Measurements from ENCODE around the gene LPIN1. TPM values are rescaled to one million over a fixed set of nuclear protein-coding genes. Genes with fewer than 3 reads are reported as not detected.

Gene LPIN1
- total and polyA plus RNA-seq, 2 of the 13 experiments (the other 11 are each of a cell fraction or from before 2014, with no cell fraction given) = 9.7 to 19.4 TPM

DNA sequence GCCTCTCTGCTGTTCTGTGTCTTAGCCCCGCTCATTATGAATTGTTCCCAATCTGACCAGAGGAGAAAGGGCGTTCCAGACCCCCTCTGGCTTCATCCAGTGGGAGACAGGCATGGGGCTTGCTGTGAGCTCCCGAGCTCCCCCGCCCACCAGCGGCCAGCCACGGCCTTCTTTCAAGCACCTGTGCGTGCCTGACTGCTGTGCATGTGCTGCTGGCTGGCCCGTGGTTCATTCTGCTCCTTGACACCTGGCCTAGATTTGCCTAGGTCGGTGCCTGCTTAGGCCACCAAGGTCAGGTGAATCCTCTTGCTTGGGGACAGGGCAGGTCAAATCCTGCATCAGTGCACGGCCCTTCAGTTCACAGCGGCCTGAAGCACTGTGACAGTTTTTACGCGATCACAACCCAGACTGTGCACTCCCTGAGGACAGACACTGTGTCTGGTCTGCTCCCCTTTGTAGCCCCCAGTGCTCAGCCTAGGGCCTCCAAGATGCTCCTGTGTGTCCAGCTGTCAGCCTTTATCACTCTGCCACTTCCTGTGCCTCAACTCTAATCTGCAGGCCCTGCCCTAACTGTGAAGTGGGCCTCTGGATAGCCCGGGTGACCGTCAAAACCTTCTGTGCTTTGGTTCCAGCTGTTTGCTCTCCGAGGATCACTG lies 3.6 kb upstream of the LPIN1 start (continued):
- TF ChIP-seq ZNF569 (CRISPR knock-in tag; IDR thresholded peaks at IDR 0.05; ENCODE audit: borderline replicate concordance) = no peak
- no peak for TF ChIP-seq PHF20 (CRISPR knock-in tag; IDR thresholded peaks at IDR 0.05)
- TF ChIP-seq SNAPC4 (CRISPR knock-in tag; IDR thresholded peaks at IDR 0.05) = no peak
- TF ChIP-seq MIXL1 (CRISPR knock-in tag; IDR thresholded peaks at IDR 0.05) = no peak
- TF ChIP-seq IRX3 (CRISPR knock-in tag; IDR thresholded peaks at IDR 0.05; ENCODE audit: borderline replicate concordance, low read depth) = 0 out of 2 replicates have a peak, but pooled peaks have one; percentile 53
- TF ChIP-seq ZNF329 (CRISPR knock-in tag; IDR thresholded peaks at IDR 0.05; ENCODE audit: low read depth) = no peak
- TF ChIP-seq CHD2 (IDR thresholded peaks at IDR 0.05; ENCODE audit: low read depth, low read length) = no peak
- no peak for TF ChIP-seq PLRG1 (conservative IDR thresholded peaks at IDR 0.05)
- TF ChIP-seq, protein P1, sequence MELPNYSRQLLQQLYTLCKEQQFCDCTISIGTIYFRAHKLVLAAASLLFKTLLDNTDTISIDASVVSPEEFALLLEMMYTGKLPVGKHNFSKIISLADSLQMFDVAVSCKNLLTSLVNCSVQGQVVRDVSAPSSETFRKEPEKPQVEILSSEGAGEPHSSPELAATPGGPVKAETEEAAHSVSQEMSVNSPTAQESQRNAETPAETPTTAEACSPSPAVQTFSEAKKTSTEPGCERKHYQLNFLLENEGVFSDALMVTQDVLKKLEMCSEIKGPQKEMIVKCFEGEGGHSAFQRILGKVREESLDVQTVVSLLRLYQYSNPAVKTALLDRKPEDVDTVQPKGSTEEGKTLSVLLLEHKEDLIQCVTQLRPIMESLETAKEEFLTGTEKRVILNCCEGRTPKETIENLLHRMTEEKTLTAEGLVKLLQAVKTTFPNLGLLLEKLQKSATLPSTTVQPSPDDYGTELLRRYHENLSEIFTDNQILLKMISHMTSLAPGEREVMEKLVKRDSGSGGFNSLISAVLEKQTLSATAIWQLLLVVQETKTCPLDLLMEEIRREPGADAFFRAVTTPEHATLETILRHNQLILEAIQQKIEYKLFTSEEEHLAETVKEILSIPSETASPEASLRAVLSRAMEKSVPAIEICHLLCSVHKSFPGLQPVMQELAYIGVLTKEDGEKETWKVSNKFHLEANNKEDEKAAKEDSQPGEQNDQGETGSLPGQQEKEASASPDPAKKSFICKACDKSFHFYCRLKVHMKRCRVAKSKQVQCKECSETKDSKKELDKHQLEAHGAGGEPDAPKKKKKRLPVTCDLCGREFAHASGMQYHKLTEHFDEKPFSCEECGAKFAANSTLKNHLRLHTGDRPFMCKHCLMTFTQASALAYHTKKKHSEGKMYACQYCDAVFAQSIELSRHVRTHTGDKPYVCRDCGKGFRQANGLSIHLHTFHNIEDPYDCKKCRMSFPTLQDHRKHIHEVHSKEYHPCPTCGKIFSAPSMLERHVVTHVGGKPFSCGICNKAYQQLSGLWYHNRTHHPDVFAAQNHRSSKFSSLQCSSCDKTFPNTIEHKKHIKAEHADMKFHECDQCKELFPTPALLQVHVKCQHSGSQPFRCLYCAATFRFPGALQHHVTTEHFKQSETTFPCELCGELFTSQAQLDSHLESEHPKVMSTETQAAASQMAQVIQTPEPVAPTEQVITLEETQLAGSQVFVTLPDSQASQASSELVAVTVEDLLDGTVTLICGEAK (IDR thresholded peaks at IDR 0.05) = no peak
- TF ChIP-seq, protein P1 (CRISPR knock-in tag; IDR thresholded peaks at IDR 0.05) = peak; percentile 13; the same call in 1 of the 2 replicates
- TF ChIP-seq ZBTB38 (CRISPR knock-in tag; IDR thresholded peaks at IDR 0.05) = peak; percentile 74
- peak; percentile 50; the same call in 1 of the 2 replicates for TF ChIP-seq SMAD1 (CRISPR knock-in tag; IDR thresholded peaks at IDR 0.05; ENCODE audit: borderline replicate concordance, low read depth)
- TF ChIP-seq ZNF234 (CRISPR knock-in tag; conservative IDR thresholded peaks at IDR 0.05) = no peak
- no peak for TF ChIP-seq ZNF879 (CRISPR knock-in tag; IDR thresholded peaks at IDR 0.05)
- TF ChIP-seq MEIS2 (CRISPR knock-in tag; IDR thresholded peaks at IDR 0.05) = no peak
- TF ChIP-seq ZNF703 (CRISPR knock-in tag; IDR thresholded peaks at IDR 0.05; ENCODE audit: borderline replicate concordance) = no peak
